Erythroblast (primary cell): Measurements from ENCODE around the gene BTF3L4.
A peak's percentile ranks its signal among the peaks of the same experiment; 100 is the strongest.

Experiments
- GATA1 ChIP-seq: IDR thresholded peaks from 2 replicates; pipeline ENCODE4 v1.6.1; 2011; ENCODE audit warnings: low read depth, mild to moderate bottlenecking, control low read depth, low read length, moderate library complexity
- POLR2A ChIP-seq: IDR thresholded peaks from 2 replicates; pipeline ENCODE4 v1.6.1; 2011; ENCODE audit warnings: mild to moderate bottlenecking, low read length

DNA sequence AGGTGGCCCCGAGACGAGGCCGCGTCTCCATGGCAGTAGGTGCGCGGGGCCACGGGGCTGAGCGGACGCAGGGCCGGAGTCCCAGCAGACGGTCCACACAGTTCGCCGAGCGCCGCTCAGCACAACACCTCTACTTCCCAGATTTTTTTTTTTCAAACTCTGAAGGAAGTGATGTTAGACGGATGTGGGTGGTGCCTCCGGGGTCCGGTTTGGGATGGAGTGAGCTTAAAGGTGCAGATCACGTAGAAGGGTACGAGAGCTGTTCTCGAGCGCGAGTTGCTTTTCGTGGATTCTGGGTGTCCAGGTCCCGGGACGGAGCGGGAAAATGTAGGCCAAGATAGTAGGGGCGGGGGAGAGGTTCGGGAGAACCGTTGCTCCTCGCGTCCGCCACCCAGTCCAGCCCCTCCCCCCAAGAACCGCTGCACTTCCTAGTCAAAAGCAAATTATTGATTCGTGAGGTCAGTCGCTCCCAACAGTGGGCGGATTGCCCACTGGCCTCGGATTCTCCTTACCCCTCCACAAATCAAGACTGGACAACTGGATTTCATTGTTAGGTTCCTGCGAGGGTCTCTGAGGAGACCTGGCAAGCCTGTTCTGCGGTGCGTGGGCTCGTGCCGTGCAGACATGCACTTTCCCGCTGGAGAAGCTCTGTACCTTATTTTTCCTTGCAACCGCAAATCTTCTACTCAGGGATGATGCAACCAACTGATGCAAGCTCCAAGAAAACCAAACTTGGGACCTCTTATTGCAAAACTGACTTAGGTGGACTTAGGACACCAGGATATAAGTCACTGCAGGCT, 829 bp upstream of the BTF3L4 start, which contains the start of gene TXNDC12:
- peak; percentile 69 for TF ChIP-seq POLR2A
- no peak for TF ChIP-seq GATA1
